SJSA1 (cell line): ENCODE measurements around the gene GABPB2. TPM values are rescaled to one million over a fixed set of nuclear protein-coding genes. Genes with fewer than 3 reads are reported as not detected.
"Not testable (repeated sequence)": the region's sequence is repeated elsewhere in the genome, so short reads cannot be mapped to it uniquely, and the experiment has no call there.

Experiments
- DNase-seq, 2 experiments: peaks; one replicate each; pipeline ENCODE4 v3.0.0-alpha.2; 2015 to 2020; ENCODE audit warnings: low spot score in 2 of 2, low read depth in 1 of 2
- H3K27ac ChIP-seq: fragments of 250-450 bp; sonication (Bioruptor Pico); 2 replicates; pipeline ENCODE4 v1.5.1; 2020; ENCODE audit warnings: mild to moderate bottlenecking, moderate library complexity
- H3K27me3 ChIP-seq: fragments of 250-450 bp; sonication (Bioruptor Pico); replicated peaks from 2 replicates; pipeline ENCODE4 v1.5.1; 2020; ENCODE audit warnings: mild to moderate bottlenecking, moderate library complexity
- H3K36me3 ChIP-seq: fragments of 250-450 bp; sonication (Bioruptor Pico); 2 replicates; pipeline ENCODE4 v1.5.1; 2020; ENCODE audit warnings: mild to moderate bottlenecking
- H3K4me1 ChIP-seq: fragments of 250-450 bp; sonication (Bioruptor Pico); replicated peaks from 2 replicates; pipeline ENCODE4 v1.6.1; 2021; ENCODE audit warnings: mild to moderate bottlenecking
- H3K4me3 ChIP-seq: fragments of 250-450 bp; sonication (Bioruptor Pico); 2 replicates; pipeline ENCODE4 v1.5.1; 2020; ENCODE audit warnings: mild to moderate bottlenecking
- H3K9me3 ChIP-seq: fragments of 250-450 bp; sonication (Bioruptor Pico); replicated peaks from 2 replicates; pipeline ENCODE4 v1.5.1; 2020; ENCODE audit warnings: mild to moderate bottlenecking
- total RNA-seq: library from RNA; depleted of rRNA; stranded (reverse); fragments of >200 nt; shearing (Covaris generic); gene quantifications from 2 replicates; pipeline ENCODE4 v1.2.3, GENCODE V29; 2014

The GABPB2 gene
- total RNA-seq, 1 experiment from 2014 or later, result 9.3 TPM

GRCh38 chr1:151067185-151067584, 3.4 kb upstream of the GABPB2 start:
- no peak for DNase-seq
- no peaks in the 10 kb centered on the region for H3K9me3 ChIP-seq
- peaks cover 13% of the 10 kb centered on the region for H3K36me3 ChIP-seq
- H3K27ac ChIP-seq, result no peak overlapping the region
- H3K4me3 ChIP-seq, result no peak overlapping the region
- H3K27me3 ChIP-seq, result no peaks in the 10 kb centered on the region
- H3K4me1 ChIP-seq, result peaks cover 12% of the 10 kb centered on the region

- H3K27ac ChIP-seq, result no peak overlapping the region
Observed at GRCh38 chr1:151069103-151069486, 1.5 kb upstream of the GABPB2 start.

GRCh38 chr1:151072224-151072623, 1.7 kb downstream of the GABPB2 start:
- H3K4me3 ChIP-seq, result no peak overlapping the region
- no peaks in the 10 kb centered on the region for H3K27me3 ChIP-seq
- no peak overlapping the region for H3K27ac ChIP-seq
- H3K4me1 ChIP-seq, result peaks cover 5% of the 10 kb centered on the region
- H3K9me3 ChIP-seq, result no peaks in the 10 kb centered on the region
- DNase-seq, result no peak
- peaks cover 9% of the 10 kb centered on the region for H3K36me3 ChIP-seq

More at GRCh38 chr1:151069103-151069486, 1.5 kb upstream of the GABPB2 start:
- H3K27me3 ChIP-seq, result no peaks in the 10 kb centered on the region
- peaks cover 9% of the 10 kb centered on the region for H3K36me3 ChIP-seq
- no peak for DNase-seq
- H3K4me3 ChIP-seq, result no peak overlapping the region
- H3K9me3 ChIP-seq, result no peaks in the 10 kb centered on the region
- H3K4me1 ChIP-seq, result peaks cover 5% of the 10 kb centered on the region

- Histone ChIP-seq H3K27me3 (no peaks in the 10 kb centered on the region), H3K9me3 (no peaks in the 10 kb centered on the region), H3K4me3 (no peak overlapping the region), H3K4me1 (no peaks in the 10 kb centered on the region), H3K27ac (no peak overlapping the region), H3K36me3 (no peaks in the 10 kb centered on the region)
- no peak for DNase-seq
Observed at GRCh38 chr1:151085953-151086559, 15.5 kb downstream of the GABPB2 start.

GRCh38 chr1:151097426-151097825, 26.9 kb downstream of the GABPB2 start:
- not testable (repeated sequence) for H3K4me1 ChIP-seq, H3K4me3 ChIP-seq, H3K27me3 ChIP-seq, DNase-seq, H3K36me3 ChIP-seq, H3K9me3 ChIP-seq, H3K27ac ChIP-seq

GRCh38 chr1:151098126-151098525, 27.6 kb downstream of the GABPB2 start:
- Histone ChIP-seq H3K27me3 (no peaks in the 10 kb centered on the region), H3K36me3 (no peaks in the 10 kb centered on the region), H3K9me3 (no peaks in the 10 kb centered on the region), H3K27ac (no peak overlapping the region), H3K4me1 (no peaks in the 10 kb centered on the region), H3K4me3 (no peak overlapping the region)
- DNase-seq, result no peak

- Histone ChIP-seq H3K4me3 (no peak overlapping the region), H3K9me3 (no peaks in the 10 kb centered on the region), H3K27me3 (no peaks in the 10 kb centered on the region), H3K4me1 (no peaks in the 10 kb centered on the region), H3K27ac (no peak overlapping the region), H3K36me3 (peaks cover 6% of the 10 kb centered on the region; the same call in 1 of the 2 replicates)
- no peak for DNase-seq
Observed at GRCh38 chr1:151104630-151105029, 34.1 kb downstream of the GABPB2 start.

- no peak for DNase-seq
- H3K27me3 ChIP-seq, result no peaks in the 10 kb centered on the region
- no peaks in the 10 kb centered on the region for H3K4me1 ChIP-seq
- H3K27ac ChIP-seq, result no peak overlapping the region
- H3K36me3 ChIP-seq, result peaks cover 6% of the 10 kb centered on the region; the same call in 1 of the 2 replicates
- no peak overlapping the region for H3K4me3 ChIP-seq
- H3K9me3 ChIP-seq, result no peaks in the 10 kb centered on the region
Observed at GRCh38 chr1:151106894-151107293, 36.3 kb downstream of the GABPB2 start.

- Histone ChIP-seq H3K4me1 (no peaks in the 10 kb centered on the region), H3K36me3 (peaks cover 6% of the 10 kb centered on the region; the same call in 1 of the 2 replicates), H3K27me3 (no peaks in the 10 kb centered on the region), H3K9me3 (no peaks in the 10 kb centered on the region), H3K27ac (no peak overlapping the region), H3K4me3 (no peak overlapping the region)
- no peak for DNase-seq
Observed at GRCh38 chr1:151108331-151108730, 37.8 kb downstream of the GABPB2 start.

- H3K4me1 ChIP-seq, result no peaks in the 10 kb centered on the region
- no peaks in the 10 kb centered on the region for H3K36me3 ChIP-seq
- H3K4me3 ChIP-seq, result no peak overlapping the region
- no peak for DNase-seq
- no peaks in the 10 kb centered on the region for H3K27me3 ChIP-seq
- H3K27ac ChIP-seq, result no peak overlapping the region
- no peaks in the 10 kb centered on the region for H3K9me3 ChIP-seq
Observed at GRCh38 chr1:151113877-151114276, 43.3 kb downstream of the GABPB2 start.

GRCh38 chr1:151124763-151125403, 54.3 kb downstream of the GABPB2 start:
- Histone ChIP-seq H3K36me3 (0 out of 2 replicates have a peak, but pooled peaks cover 2% of the 10 kb centered on the region), H3K9me3 (no peaks in the 10 kb centered on the region), H3K4me3 (no peak overlapping the region), H3K4me1 (no peaks in the 10 kb centered on the region), H3K27ac (no peak overlapping the region), H3K27me3 (no peaks in the 10 kb centered on the region)
- DNase-seq, result no peak

- Histone ChIP-seq H3K4me3 (no peak overlapping the region), H3K9me3 (no peaks in the 10 kb centered on the region), H3K4me1 (no peaks in the 10 kb centered on the region), H3K27me3 (no peaks in the 10 kb centered on the region), H3K27ac (no peak overlapping the region), H3K36me3 (0 out of 2 replicates have a peak, but pooled peaks cover 2% of the 10 kb centered on the region)
- DNase-seq, result no peak
Observed at GRCh38 chr1:151128800-151129199, 58.2 kb downstream of the GABPB2 start.

- Histone ChIP-seq H3K27me3 (no peaks in the 10 kb centered on the region), H3K9me3 (no peaks in the 10 kb centered on the region)
Observed at GRCh38 chr1:151130987-151131586, 60.5 kb downstream of the GABPB2 start.

GRCh38 chr1:151131701-151132334, 61.3 kb downstream of the GABPB2 start:
- Histone ChIP-seq H3K27me3 (no peaks in the 10 kb centered on the region), H3K27ac (no peak overlapping the region), H3K4me3 (no peak overlapping the region), H3K9me3 (no peaks in the 10 kb centered on the region), H3K36me3 (no peaks in the 10 kb centered on the region), H3K4me1 (no peaks in the 10 kb centered on the region)
- DNase-seq, result no peak

More at GRCh38 chr1:151130987-151131586, 60.5 kb downstream of the GABPB2 start:
- Histone ChIP-seq H3K36me3 (no peaks in the 10 kb centered on the region), H3K4me1 (no peaks in the 10 kb centered on the region), H3K4me3 (no peak overlapping the region), H3K27ac (no peak overlapping the region)
- no peak for DNase-seq
